Liver (tissue), 3 donors: ENCODE measurements around the gene BCAS4.
"Not testable (repeated sequence)": the region's sequence is repeated elsewhere in the genome, so short reads cannot be mapped to it uniquely, and the experiment has no call there.

Experiments
- EGR1 ChIP-seq, 2 donors: IDR thresholded peaks; 2 replicates each; pipeline ENCODE4 v1.6.1; 2016 to 2018; ENCODE audit warnings: antibody characterized with exemption in 2 of 2, low read depth in 2 of 2
- FOXA1 ChIP-seq: IDR thresholded peaks from 2 replicates; pipeline ENCODE4 v1.6.1; 2016; ENCODE audit warnings: antibody characterized with exemption
- GABPA ChIP-seq, 2 donors: IDR thresholded peaks in 1 of 2; conservative IDR thresholded peaks in 1 of 2; 2 replicates each; pipeline ENCODE4 v1.6.1; 2016; ENCODE audit warnings: antibody characterized with exemption in 2 of 2, mild to moderate bottlenecking in 1 of 2, moderate library complexity in 1 of 2
- HNF4A ChIP-seq, 2 donors: conservative IDR thresholded peaks; 2 replicates each; pipeline ENCODE4 v1.6.1; 2016; ENCODE audit warnings: antibody characterized with exemption in 2 of 2, mild to moderate bottlenecking in 2 of 2
- JUND ChIP-seq, 2 donors: IDR thresholded peaks; 2 replicates each; pipeline ENCODE4 v1.6.1; 2016; ENCODE audit warnings: antibody characterized with exemption in 2 of 2
- RXRA ChIP-seq, 2 donors: IDR thresholded peaks; 2 replicates each; pipeline ENCODE4 v1.6.1; 2017 to 2018; ENCODE audit warnings: antibody characterized with exemption in 2 of 2, mild to moderate bottlenecking in 1 of 2
- SP1 ChIP-seq: IDR thresholded peaks from 2 replicates; pipeline ENCODE4 v1.6.1; 2018; ENCODE audit warnings: antibody characterized with exemption, mild to moderate bottlenecking
- TAF1 ChIP-seq: conservative IDR thresholded peaks from 2 replicates; pipeline ENCODE4 v1.6.1; 2016; ENCODE audit warnings: antibody characterized with exemption, mild to moderate bottlenecking
- TF ChIP-seq, protein P1 (sequence below): IDR thresholded peaks from 2 replicates; pipeline ENCODE4 v1.6.1; 2016; ENCODE audit warnings: antibody characterized with exemption
- TF ChIP-seq, protein P2 (sequence below): fragments of 150-350 bp; IDR thresholded peaks from 2 replicates; pipeline ENCODE4 v1.5.1; 2017; ENCODE audit warnings: improper control_type of control experiment, low read depth, low read length; ENCODE audit not compliant: missing input control
- TF ChIP-seq, protein P3 (sequence below): IDR thresholded peaks from 2 replicates; pipeline ENCODE4 v1.6.1; 2016; ENCODE audit warnings: antibody characterized with exemption, mild to moderate bottlenecking
- TF ChIP-seq, protein P4 (sequence below): IDR thresholded peaks from 2 replicates; pipeline ENCODE4 v1.6.1; 2016; ENCODE audit warnings: antibody characterized with exemption
- donor health status: healthy.
- donor health status: healthy.

DNA sequence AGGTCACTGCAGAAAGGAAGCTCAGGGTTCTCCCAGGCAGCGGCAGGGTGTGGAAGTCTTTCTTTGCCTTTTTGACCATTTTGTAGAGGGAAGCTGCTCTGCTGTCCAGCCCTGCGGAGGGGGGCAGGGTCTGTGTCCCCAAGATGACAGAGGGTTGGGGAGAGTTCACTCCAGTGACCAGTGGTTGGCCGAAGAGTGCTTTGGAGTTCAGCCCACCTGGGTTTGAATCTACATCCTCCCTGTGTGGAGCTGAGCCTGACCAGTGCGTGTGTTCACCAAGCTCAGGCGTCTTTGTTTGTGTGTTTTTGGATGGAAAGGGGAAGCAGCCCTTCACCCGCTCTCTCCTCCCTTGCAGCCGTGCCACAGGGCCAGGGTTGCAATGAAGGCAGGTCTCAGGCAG lies 25.9 kb upstream of the BCAS4 start:
- TF ChIP-seq, protein P1, sequence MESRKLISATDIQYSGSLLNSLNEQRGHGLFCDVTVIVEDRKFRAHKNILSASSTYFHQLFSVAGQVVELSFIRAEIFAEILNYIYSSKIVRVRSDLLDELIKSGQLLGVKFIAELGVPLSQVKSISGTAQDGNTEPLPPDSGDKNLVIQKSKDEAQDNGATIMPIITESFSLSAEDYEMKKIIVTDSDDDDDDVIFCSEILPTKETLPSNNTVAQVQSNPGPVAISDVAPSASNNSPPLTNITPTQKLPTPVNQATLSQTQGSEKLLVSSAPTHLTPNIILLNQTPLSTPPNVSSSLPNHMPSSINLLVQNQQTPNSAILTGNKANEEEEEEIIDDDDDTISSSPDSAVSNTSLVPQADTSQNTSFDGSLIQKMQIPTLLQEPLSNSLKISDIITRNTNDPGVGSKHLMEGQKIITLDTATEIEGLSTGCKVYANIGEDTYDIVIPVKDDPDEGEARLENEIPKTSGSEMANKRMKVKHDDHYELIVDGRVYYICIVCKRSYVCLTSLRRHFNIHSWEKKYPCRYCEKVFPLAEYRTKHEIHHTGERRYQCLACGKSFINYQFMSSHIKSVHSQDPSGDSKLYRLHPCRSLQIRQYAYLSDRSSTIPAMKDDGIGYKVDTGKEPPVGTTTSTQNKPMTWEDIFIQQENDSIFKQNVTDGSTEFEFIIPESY: not testable (repeated sequence)
- not testable (repeated sequence) for TF ChIP-seq TAF1; SP1; JUND (IDR thresholded peaks at IDR 0.05); GABPA (IDR thresholded peaks at IDR 0.05 in 1 of 2, conservative IDR thresholded peaks at IDR 0.05 in 1 of 2); HNF4A (conservative IDR thresholded peaks at IDR 0.05); FOXA1; RXRA (IDR thresholded peaks at IDR 0.05); EGR1 (IDR thresholded peaks at IDR 0.05; ENCODE audit: low read depth in 2 of 2)
- TF ChIP-seq, protein P2, sequence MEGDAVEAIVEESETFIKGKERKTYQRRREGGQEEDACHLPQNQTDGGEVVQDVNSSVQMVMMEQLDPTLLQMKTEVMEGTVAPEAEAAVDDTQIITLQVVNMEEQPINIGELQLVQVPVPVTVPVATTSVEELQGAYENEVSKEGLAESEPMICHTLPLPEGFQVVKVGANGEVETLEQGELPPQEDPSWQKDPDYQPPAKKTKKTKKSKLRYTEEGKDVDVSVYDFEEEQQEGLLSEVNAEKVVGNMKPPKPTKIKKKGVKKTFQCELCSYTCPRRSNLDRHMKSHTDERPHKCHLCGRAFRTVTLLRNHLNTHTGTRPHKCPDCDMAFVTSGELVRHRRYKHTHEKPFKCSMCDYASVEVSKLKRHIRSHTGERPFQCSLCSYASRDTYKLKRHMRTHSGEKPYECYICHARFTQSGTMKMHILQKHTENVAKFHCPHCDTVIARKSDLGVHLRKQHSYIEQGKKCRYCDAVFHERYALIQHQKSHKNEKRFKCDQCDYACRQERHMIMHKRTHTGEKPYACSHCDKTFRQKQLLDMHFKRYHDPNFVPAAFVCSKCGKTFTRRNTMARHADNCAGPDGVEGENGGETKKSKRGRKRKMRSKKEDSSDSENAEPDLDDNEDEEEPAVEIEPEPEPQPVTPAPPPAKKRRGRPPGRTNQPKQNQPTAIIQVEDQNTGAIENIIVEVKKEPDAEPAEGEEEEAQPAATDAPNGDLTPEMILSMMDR: not testable (repeated sequence)
- TF ChIP-seq, protein P3, sequence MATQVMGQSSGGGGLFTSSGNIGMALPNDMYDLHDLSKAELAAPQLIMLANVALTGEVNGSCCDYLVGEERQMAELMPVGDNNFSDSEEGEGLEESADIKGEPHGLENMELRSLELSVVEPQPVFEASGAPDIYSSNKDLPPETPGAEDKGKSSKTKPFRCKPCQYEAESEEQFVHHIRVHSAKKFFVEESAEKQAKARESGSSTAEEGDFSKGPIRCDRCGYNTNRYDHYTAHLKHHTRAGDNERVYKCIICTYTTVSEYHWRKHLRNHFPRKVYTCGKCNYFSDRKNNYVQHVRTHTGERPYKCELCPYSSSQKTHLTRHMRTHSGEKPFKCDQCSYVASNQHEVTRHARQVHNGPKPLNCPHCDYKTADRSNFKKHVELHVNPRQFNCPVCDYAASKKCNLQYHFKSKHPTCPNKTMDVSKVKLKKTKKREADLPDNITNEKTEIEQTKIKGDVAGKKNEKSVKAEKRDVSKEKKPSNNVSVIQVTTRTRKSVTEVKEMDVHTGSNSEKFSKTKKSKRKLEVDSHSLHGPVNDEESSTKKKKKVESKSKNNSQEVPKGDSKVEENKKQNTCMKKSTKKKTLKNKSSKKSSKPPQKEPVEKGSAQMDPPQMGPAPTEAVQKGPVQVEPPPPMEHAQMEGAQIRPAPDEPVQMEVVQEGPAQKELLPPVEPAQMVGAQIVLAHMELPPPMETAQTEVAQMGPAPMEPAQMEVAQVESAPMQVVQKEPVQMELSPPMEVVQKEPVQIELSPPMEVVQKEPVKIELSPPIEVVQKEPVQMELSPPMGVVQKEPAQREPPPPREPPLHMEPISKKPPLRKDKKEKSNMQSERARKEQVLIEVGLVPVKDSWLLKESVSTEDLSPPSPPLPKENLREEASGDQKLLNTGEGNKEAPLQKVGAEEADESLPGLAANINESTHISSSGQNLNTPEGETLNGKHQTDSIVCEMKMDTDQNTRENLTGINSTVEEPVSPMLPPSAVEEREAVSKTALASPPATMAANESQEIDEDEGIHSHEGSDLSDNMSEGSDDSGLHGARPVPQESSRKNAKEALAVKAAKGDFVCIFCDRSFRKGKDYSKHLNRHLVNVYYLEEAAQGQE: not testable (repeated sequence)
- TF ChIP-seq, protein P4, sequence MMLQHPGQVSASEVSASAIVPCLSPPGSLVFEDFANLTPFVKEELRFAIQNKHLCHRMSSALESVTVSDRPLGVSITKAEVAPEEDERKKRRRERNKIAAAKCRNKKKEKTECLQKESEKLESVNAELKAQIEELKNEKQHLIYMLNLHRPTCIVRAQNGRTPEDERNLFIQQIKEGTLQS: not testable (repeated sequence)
